Ishikawa (cell line): ENCODE results near the gene MUC12.

Source experiments
- CEBPB ChIP-seq: IDR thresholded peaks from 2 replicates; pipeline ENCODE4 v1.6.1; 2012
- CREB1 ChIP-seq: IDR thresholded peaks from 2 replicates; pipeline ENCODE4 v1.6.1; 2012; ENCODE audit warnings: low read depth
- EGR1 ChIP-seq: IDR thresholded peaks from 2 replicates; pipeline ENCODE4 v1.6.1; 2012
- EP300 ChIP-seq: IDR thresholded peaks from 2 replicates; pipeline ENCODE4 v1.6.1; 2012; ENCODE audit warnings: borderline replicate concordance
- RAD21 ChIP-seq: IDR thresholded peaks from 2 replicates; pipeline ENCODE4 v1.6.1; 2012; ENCODE audit warnings: low read depth
- TAF1 ChIP-seq: IDR thresholded peaks from 2 replicates; pipeline ENCODE4 v1.6.1; 2012; ENCODE audit warnings: low read depth, mild to moderate bottlenecking
- TEAD4 ChIP-seq: IDR thresholded peaks from 2 replicates; pipeline ENCODE4 v1.6.1; 2012
- YY1 ChIP-seq: IDR thresholded peaks from 2 replicates; pipeline ENCODE4 v1.6.1; 2012; ENCODE audit warnings: low read depth
- TF ChIP-seq, protein P1 (sequence below): IDR thresholded peaks from 2 replicates; pipeline ENCODE4 v1.6.1; 2012; ENCODE audit warnings: low read depth, mild to moderate bottlenecking
- TF ChIP-seq, protein P2 (sequence below): IDR thresholded peaks from 2 replicates; pipeline ENCODE4 v1.6.1; 2012

DNA sequence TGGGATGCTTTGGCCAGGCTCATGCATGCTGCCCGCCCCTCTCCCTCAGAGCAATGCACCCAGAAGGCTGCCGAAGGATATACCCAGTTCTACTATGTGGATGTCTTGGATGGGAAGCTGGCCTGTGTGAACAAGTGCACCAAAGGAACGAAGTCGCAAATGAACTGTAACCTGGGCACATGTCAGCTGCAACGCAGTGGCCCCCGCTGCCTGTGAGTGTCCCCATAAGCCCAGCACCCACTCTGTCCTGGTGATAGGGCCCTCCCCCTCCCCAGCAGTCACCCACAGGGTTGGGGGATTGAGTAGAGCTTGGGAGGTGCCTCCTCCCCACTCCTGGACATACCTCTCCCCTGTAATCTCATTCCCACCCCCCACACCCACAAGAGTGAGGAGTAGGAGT is 43.6 kb downstream of the MUC12 start:
- no peak for TF ChIP-seq TEAD4
- TF ChIP-seq, protein P1, sequence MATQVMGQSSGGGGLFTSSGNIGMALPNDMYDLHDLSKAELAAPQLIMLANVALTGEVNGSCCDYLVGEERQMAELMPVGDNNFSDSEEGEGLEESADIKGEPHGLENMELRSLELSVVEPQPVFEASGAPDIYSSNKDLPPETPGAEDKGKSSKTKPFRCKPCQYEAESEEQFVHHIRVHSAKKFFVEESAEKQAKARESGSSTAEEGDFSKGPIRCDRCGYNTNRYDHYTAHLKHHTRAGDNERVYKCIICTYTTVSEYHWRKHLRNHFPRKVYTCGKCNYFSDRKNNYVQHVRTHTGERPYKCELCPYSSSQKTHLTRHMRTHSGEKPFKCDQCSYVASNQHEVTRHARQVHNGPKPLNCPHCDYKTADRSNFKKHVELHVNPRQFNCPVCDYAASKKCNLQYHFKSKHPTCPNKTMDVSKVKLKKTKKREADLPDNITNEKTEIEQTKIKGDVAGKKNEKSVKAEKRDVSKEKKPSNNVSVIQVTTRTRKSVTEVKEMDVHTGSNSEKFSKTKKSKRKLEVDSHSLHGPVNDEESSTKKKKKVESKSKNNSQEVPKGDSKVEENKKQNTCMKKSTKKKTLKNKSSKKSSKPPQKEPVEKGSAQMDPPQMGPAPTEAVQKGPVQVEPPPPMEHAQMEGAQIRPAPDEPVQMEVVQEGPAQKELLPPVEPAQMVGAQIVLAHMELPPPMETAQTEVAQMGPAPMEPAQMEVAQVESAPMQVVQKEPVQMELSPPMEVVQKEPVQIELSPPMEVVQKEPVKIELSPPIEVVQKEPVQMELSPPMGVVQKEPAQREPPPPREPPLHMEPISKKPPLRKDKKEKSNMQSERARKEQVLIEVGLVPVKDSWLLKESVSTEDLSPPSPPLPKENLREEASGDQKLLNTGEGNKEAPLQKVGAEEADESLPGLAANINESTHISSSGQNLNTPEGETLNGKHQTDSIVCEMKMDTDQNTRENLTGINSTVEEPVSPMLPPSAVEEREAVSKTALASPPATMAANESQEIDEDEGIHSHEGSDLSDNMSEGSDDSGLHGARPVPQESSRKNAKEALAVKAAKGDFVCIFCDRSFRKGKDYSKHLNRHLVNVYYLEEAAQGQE, result no peak
- no peak for TF ChIP-seq CEBPB
- no peak for TF ChIP-seq TAF1
- no peak for TF ChIP-seq YY1
- TF ChIP-seq, protein P2, sequence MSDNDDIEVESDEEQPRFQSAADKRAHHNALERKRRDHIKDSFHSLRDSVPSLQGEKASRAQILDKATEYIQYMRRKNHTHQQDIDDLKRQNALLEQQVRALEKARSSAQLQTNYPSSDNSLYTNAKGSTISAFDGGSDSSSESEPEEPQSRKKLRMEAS, result no peak
- no peak for TF ChIP-seq EP300
- TF ChIP-seq CREB1, result no peak
- TF ChIP-seq EGR1, result no peak
- TF ChIP-seq RAD21, result no peak
